ENCODE data around the gene NDE1.

The NDE1 gene

DNA sequence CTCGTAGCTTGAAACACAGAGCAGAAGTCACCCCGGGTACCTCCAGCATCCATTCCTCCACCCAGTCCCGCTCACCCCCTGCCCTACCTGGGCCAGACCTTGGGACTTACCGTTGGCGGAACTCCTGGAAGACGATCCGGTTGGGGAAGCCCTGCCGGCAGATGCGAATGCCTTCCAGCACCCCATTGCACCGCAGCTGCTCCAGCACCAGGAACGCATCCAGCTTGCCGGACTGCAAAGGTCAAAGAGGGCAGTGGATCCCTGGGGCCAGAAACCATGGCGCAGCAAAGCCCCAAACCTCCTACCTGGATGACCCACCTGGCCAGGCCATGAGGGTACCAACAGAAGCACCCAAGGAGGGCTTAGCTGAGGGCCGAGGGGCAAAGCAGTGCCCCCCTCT lies 97.9 kb downstream of the NDE1 start:
- H3K4me3 ChIP-seq, result no peak overlapping the region
- no peak for DNase-seq (ENCODE audit: low spot score)

DNA sequence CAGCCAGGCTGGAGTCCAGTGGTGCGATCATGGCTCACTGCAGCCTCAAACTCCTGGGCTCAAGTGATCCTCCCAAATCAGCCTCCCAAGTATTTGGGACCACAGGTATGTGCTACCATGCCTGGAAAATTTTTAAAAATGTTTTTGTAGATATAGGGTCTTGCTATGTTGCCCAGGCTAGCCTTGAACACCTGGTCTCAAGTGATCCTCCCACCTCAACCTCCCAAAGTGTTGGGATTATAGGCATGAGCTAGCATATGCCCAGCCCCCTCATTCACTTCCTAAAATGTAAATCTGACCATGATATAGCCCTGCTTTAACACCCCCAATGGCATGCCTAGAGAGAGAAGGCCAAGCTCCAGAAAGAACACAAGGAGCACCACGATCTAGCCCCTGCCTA lies 98.6 kb downstream of the NDE1 start:
- H3K4me3 ChIP-seq, result no peak overlapping the region
- TF ChIP-seq, protein P1, sequence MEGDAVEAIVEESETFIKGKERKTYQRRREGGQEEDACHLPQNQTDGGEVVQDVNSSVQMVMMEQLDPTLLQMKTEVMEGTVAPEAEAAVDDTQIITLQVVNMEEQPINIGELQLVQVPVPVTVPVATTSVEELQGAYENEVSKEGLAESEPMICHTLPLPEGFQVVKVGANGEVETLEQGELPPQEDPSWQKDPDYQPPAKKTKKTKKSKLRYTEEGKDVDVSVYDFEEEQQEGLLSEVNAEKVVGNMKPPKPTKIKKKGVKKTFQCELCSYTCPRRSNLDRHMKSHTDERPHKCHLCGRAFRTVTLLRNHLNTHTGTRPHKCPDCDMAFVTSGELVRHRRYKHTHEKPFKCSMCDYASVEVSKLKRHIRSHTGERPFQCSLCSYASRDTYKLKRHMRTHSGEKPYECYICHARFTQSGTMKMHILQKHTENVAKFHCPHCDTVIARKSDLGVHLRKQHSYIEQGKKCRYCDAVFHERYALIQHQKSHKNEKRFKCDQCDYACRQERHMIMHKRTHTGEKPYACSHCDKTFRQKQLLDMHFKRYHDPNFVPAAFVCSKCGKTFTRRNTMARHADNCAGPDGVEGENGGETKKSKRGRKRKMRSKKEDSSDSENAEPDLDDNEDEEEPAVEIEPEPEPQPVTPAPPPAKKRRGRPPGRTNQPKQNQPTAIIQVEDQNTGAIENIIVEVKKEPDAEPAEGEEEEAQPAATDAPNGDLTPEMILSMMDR (IDR thresholded peaks at IDR 0.05), result no peak
- peak overlapping the region in 1 of 2 donors; percentile 53 for H3K27ac ChIP-seq
- no peak for DNase-seq (ENCODE audit: low spot score)

More for the DNA sequence above, 97.9 kb downstream of the NDE1 start:
- peak overlapping the region in 1 of 2 donors; percentile 53 for H3K27ac ChIP-seq
- TF ChIP-seq, protein P1 (IDR thresholded peaks at IDR 0.05), result no peak

DNA sequence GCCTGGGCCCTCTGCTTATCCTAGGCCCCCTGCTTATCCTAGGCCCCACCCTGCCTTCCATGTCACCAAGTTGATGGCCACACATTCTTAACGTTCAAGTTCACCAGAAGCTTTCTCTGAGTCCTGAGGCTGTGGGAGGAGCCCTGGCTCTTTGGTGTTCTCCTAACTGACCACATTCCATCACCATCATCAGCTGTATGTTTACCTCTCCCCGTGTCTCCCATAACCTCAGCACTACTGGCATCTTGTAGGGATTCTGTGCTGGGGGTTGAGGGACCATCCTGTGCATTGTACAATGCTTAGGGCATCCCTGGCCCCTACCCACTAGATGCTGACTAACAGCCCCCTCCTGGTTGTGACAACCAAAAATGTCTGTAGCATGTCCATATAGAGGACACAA lies 99.3 kb downstream of the NDE1 start:
- TF ChIP-seq, protein P1 (IDR thresholded peaks at IDR 0.05), result no peak
- DNase-seq (ENCODE audit: low spot score), result no peak
- Histone ChIP-seq H3K4me3 (no peak overlapping the region), H3K27ac (peak overlapping the region in 1 of 2 donors; percentile 60)

DNA sequence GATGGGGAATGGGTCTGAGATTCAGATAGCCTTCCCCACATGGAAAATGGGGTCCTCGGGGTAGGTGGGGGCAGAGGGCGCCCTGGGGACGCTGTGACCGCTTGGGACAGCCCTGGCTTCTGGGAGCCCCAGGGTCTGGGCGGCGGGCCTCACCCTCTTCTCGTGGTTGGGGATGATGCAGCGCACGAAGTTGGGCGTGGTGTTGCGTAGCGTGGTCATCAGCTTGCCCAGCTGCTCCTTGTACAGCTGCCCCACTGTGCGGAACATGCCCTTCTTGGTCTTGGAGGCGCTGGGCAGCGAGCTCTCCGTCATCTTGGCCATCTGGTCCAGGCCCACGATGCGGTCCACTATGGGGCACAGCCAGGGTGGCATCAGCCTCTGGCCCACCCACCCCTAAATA lies 99.9 kb downstream of the NDE1 start:
- no peak overlapping the region for H3K4me3 ChIP-seq
- peak overlapping the region in 1 of 2 donors; percentile 60 for H3K27ac ChIP-seq
- TF ChIP-seq, protein P1 (IDR thresholded peaks at IDR 0.05), result no peak
- DNase-seq (ENCODE audit: low spot score), result no peak

DNA sequence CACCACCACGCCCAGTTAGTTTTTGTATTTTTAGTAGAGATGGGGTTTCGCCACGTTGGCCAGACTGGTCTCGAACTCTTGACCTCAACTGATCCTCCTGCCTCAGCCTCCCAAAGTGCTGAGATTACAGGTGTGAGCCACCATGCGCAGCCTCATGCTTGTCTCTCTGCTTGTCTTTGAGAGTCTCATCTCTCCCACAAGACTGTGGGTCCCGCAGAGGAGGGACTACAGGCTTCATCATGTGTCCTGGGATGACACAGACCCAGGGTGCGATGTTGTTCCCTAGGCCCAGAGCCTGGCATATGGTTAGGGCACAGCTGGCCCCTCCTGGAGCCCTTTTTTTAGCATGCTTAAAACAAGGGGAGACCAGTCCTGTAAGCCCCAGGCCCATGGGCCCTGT lies 101.9 kb downstream of the NDE1 start:
- DNase-seq (ENCODE audit: low spot score), result no peak
- Histone ChIP-seq H3K4me3 (no peak overlapping the region), H3K27ac (peak overlapping the region in 1 of 2 donors; percentile 75)
- TF ChIP-seq, protein P1 (IDR thresholded peaks at IDR 0.05), result no peak

DNA sequence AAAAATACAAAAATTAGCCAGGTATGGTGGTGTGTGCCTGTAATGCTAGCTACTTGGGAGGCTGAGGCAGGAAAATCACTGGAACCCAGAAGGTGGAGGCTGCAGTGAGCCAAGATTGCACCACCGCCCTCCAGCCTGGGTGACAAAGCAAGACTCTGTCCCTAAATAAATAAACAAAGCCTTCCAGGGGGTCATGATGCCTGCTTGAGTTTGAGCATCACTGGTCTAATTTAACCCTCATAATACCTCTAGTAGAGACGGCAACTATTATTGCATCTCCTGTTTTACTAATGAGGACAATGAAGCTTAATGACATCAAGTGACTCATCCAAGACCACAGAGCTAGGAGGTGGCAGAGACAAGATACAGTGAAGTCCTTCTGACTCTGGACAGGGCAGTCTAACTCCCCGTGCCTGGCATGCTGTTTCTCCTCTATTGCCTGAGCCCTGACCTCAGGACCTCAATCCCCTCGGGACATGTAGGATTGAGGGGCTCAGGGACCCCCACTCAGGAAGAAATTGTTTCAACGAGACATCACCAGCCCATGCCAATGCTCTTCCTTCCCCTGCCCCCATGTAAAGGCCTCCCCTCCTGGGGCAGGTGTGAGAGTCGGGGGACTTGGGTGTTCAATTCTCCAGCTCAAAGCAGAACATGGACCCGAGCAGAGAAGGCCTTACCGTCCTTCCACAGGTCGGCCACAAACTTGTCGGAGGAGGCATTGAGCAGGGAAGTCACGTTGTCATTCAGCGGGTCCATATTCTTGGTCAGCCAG lies 102.9 kb downstream of the NDE1 start:
- Histone ChIP-seq H3K4me3 (no peak overlapping the region), H3K27ac (peak overlapping the region in 1 of 2 donors; percentile 75)
- no peak for DNase-seq (ENCODE audit: low spot score)
- TF ChIP-seq, protein P1 (IDR thresholded peaks at IDR 0.05), result no peak

All from coronary artery (tissue), 2 donors.